ENCODE data around the gene ABCA7. TPM values are rescaled to one million over a fixed set of nuclear protein-coding genes. Genes with fewer than 3 reads are reported as not detected.

The ABCA7 gene
- total RNA-seq, 1 donor from 2014 or later, result 3.4 TPM

GRCh38 chr19:1085053-1085658 lies 45.2 kb downstream of the ABCA7 start:
- no peak for DNase-seq (ENCODE audit: low read depth in 2 of 2)

DNA sequence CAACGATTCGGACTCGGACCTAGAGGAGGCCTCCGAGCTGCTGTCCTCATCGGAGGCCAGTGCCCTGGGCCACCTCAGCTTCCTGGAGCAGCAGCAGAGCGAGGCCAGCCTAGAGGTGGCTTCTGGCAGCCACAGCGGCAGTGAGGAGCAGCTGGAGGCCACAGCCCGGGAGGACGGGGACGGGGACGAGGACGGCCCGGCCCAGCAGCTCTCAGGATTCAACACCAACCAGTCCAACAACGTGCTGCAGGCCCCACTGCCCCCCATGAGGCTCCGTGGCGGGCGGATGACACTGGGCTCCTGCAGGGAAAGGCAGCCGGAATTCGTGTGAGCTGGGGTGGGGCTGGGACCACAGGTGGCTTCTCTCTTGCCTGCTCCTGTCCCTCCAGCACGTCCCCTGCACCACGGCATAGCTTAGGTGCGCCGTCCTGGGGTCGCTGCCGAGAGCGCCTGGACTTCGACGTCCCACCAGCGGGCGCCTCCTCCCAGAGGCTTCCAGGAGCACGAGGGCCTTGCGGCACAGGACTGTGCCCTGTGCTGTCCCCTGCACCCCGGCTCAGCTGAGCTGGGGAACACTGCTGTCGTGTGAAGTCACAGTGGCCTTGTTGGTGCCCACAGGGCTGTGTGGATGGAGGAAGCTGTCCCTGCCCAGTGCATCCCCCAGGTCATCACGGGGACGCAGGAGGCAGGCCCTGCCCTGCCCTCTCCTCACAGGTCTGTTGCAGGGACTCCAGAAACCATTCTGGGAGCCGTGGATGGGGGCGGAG lies 46.0 kb downstream of the ABCA7 start:
- no peak for DNase-seq (ENCODE audit: low read depth in 2 of 2)

GRCh38 chr19:1086613-1087012 lies 46.7 kb downstream of the ABCA7 start:
- DNase-seq (ENCODE audit: low read depth in 2 of 2), result no peak

- no peak for DNase-seq (ENCODE audit: low read depth in 2 of 2)
Measured at GRCh38 chr19:1087813-1088415, 48.0 kb downstream of the ABCA7 start.

DNA sequence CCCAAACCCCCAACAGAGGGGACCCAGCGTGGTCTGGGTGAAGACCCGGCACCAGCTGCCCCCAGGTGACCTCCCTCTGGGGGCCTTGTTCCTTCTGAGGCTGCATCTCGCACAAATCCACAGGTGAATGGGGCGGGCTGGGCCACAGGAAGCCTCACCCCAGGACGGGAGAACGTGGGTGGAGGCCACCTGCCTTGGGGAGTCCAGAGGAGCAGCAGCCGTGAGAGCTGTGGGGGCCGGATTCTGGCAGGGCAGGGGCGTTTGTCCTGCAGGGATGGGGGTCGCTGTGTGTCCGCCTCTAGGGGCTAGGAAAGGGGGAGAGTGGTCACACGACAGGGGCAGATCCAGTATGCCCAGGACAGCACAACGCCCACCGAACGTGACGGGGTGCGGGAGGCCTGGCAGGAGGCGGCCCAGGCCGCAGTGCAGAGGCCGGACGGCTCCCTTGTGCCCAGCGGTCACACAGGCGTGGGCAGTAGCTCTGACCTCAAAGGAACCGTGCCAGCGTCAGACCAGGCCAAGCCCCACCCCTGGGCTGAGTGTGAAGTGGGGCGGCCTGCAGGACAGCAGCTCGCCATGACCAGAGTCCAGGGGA lies 48.6 kb downstream of the ABCA7 start:
- DNase-seq (ENCODE audit: low read depth in 2 of 2), result no peak

DNA sequence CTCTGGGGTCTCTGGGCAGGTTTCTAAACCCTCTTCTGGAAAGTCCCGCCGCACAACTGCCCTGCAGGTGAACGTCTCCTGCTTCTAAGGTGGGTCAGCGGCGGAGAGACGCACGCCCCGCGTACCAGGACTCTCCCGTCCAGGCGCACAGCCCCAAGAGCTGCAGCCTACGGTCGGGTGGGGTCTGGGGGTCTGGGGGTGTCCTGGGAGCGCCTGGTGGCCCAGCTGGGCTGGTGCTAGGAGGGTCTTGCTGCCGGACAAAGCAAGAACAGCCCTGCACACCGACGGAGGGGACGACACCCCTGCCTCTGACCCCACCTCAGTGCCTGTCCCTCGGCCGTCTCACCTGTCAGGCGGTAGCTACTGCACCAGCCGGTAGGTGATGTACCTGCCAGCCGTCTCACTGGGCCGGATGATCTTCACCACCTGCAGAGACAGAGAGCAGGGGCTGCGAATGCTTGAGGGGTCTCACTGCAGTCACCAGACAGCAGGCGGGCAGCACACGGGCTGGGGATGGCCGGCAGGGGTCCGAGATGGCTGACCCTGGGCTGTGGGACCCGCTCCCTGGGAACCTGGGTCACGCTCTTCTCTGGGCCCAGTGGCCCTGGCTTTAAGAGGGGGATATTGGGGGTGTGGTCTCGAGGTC lies 49.3 kb downstream of the ABCA7 start:
- DNase-seq (ENCODE audit: low read depth in 2 of 2), result no peak

DNA sequence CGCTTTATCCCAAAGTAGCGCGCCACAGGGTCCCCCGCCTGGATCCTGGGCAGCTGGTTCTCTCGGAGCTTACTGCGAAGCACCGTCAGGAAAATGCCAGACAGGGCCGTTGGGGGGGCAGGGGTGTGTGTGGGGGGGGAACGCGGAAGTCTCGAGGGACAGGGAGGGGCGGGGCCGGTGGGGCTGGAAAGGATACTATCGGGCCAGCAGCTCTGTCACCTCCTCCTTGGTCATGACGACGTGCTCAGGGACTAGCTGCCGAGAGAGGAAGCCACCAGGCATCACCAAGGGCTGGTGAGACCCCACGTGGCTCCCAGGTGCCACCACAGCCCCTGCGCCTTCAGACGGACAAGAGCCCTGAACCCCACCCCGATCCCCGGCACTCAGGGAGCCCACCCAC lies 50.0 kb downstream of the ABCA7 start:
- no peak for DNase-seq (ENCODE audit: low read depth in 2 of 2)

DNA sequence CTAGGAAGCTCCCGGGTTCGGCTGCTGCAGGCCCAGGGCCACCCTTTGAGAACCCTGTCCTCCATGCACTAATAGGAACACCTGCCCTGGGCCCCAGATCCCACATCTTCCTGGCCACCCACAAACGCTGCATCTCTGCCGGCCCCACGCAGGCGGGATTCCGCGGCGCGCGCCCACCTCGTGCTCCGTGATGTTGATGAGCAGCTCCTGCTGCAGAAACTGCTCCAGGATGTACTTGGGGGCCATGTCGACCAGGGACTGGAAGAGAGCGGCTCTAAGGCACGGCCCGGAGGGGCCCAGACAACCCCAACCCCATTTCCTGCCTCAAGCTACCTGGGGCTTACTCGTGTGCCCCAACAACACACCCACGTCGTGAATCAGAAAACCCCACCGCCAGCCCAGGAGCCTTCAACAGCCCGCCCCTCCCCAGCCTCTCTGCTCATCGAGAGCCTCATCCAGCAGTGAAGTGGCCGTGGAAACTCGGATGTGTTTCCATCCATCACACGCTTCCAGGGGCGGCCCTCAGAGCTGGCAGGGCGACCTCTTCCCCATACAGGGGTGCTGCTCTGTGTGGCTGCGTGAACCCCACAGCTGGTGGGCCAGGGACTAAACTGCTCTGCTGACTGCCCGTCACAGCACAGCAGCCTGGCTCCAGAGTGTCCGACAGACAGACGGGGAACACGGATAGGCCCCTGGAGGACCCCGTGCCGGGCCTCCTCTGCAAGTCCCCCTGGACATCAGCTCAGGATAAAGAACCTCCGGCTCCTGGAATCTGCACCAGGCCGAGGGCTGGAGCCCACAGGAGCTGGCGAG lies 51.0 kb downstream of the ABCA7 start:
- DNase-seq (ENCODE audit: low read depth in 2 of 2), result no peak

- DNase-seq (ENCODE audit: low read depth in 2 of 2), result no peak
Measured at GRCh38 chr19:1091544-1092175, 51.8 kb downstream of the ABCA7 start.

DNA sequence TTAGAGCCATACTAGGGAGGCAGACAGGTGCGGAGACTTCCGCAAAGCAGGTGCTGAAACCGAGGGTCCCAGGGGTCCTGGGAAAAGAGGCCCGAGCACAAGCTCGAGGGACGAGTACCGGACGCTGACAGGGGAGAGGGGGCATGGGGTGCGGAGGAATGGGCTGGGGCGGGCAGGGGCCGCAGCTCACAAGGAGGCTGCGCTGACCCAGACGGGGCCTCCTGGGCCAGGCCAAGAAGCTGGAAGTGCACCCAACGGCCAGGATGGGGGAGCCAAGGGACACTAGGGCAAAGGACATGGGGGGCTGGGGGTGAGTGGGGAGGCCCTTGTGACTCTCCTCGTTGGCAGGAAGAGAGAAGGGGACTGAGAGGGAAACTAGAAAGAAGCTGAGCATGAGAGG lies 53.4 kb downstream of the ABCA7 start:
- DNase-seq (ENCODE audit: low read depth in 2 of 2), result no peak

GRCh38 chr19:1093811-1094553 lies 54.1 kb downstream of the ABCA7 start:
- no peak for DNase-seq (ENCODE audit: low read depth in 2 of 2)

- no peak for DNase-seq (ENCODE audit: low read depth in 2 of 2)
Measured at GRCh38 chr19:1094655-1094977, 54.7 kb downstream of the ABCA7 start.

- DNase-seq (ENCODE audit: low read depth in 2 of 2), result peak; percentile 99
Measured at GRCh38 chr19:1094978-1095701, 55.2 kb downstream of the ABCA7 start, which contains the start of gene POLR2E. POLR2E (minus strand) TSS chr19:1095375; CDS start chr19:1095315, 60 bp downstream.

GRCh38 chr19:1097810-1098176 lies 57.9 kb downstream of the ABCA7 start:
- DNase-seq (ENCODE audit: low read depth in 2 of 2), result no peak

DNA sequence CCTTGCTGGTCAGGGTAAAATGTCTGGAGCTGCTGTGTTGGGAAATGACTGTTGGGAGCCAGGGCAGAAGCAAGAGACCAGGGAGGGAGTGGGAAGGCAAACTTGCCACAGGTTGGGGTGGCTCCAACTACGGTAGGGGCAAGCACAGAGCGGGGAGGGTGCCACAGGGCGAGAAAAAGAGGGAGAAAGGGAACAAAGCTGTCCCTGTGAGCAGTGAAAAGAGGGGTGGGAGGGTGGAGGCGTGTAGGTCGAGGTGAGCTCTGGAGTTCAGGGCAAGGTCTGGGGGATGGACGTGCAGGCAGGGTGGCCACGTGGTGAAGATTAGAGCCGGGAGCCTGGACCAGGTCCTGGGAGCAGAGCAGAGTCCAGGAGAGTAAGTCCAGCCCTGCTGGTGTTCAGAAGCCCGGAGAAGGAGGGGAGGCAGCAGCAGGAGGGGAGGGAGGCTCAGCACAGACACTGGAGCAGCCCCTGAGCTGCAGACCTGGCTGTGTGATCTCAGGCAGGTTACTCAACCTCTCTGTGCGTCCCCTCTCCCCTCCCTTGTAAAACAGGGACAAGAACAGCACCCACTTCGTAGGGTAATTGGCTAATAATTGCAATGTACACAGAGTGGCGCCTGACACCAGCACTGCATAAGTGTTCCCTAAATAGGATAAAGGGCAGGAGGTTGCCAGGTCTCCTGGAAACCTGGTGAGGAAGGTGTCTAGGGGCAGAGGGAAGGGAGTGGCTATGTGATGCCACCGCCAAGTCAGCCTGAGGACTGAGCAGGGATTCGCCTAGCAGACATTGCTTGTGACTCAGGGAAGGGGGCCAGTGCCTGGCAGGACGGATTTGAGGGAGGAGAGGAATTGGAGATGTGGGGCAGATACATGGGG lies 58.5 kb downstream of the ABCA7 start:
- DNase-seq (ENCODE audit: low read depth in 2 of 2), result no peak

DNA sequence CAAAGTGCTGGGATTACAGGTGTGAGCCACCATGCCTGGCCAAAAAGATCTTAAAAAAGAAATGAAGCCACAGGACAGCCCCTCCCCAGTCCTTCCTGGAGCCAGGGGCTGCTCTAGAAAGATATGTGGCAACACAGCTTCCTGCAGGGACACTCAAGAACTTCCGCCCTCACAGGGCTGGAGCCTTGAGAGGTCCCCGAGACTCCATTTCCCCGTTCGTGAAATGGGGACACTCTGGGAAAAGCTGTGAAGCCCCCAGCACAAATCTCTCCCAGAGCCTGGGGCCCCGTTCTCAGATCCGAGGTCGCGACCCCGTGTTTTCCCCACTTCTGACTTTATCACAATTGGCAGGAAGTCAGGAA lies 61.4 kb downstream of the ABCA7 start:
- peak in 1 of 2 donors; percentile 44 for DNase-seq (ENCODE audit: low read depth in 2 of 2)

- DNase-seq (ENCODE audit: low read depth in 2 of 2), result peak; percentile 57 to 95
Measured at GRCh38 chr19:1102407-1103131, 62.7 kb downstream of the ABCA7 start.

All from lung microvascular endothelial cell (primary cell).